GM18519 (cell line): Measurements from ENCODE around the gene SDF4.

Source experiments
- ATAC-seq: cut with Tn5 transposase; IDR thresholded peaks from one replicate; pipeline ENCODE4 v1.9.1; 2021; ENCODE audit warnings: mild to moderate bottlenecking, moderate library complexity; ENCODE audit not compliant: unreplicated experiment, low FRiP score

The SDF4 gene

DNA sequence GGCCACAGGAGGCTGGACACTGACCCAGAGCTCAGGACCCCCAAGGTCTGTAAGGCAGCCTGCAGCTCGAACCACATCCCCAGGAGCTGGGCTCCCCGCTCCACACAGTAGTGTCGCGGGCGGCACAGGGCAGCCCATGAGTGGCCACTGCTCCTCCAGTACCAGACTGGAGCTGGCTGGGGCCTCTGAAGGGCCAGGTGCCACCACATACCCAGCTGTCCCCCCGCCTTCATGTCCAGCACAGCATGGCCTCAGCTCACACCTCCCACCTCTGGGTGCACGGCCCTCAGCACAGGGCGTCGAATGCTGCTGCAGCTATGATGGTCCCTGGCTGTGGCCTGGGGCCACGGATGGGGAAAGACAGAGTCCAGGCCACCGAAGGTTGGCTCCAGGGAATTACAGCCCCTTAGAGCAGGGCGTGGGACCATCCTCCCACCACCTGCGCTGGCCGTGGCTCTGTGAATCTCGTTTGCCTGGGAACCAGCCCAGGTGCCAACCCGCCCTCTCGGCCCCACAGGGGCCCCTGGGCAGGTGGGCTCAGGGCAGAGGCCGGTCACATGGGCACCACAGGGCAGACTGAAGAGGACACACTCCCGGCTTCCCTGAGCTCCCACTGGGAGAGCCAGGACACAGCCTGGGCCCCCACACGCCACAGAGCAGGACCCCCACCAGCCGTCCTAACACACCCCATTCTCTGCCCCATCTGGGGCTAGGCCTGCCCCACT lies 15.8 kb downstream of the SDF4 start:
- ATAC-seq: no peak

DNA sequence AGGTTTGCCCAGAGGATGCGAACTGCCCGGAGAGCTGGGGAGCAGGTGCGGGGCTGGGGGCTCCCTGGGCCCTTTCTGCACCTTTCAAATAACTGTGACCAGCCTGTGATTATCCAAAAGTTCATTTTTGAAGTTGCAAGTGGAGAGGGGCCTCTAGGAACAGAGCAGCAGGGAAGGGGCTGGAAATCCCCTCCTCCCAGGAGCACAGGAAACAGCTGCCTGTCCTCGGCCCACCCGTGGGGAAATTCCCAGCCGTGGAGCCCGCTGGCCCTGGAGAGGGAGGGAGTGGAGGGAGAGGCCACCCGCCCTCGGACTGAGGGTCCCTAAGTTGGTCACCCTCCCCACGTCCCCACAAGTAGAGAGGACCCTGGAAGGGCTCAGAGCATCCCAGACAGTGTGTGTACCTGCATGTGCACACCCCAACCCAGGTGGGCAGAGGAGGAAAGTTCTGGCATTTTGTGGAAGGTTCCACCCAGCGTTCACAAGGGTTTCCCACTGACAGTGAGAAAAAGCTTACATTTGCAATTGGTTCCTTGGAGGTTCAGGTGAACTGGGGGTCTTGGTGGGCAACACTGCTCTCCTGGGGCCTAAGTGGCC lies 16.6 kb downstream of the SDF4 start:
- ATAC-seq: no peak

DNA sequence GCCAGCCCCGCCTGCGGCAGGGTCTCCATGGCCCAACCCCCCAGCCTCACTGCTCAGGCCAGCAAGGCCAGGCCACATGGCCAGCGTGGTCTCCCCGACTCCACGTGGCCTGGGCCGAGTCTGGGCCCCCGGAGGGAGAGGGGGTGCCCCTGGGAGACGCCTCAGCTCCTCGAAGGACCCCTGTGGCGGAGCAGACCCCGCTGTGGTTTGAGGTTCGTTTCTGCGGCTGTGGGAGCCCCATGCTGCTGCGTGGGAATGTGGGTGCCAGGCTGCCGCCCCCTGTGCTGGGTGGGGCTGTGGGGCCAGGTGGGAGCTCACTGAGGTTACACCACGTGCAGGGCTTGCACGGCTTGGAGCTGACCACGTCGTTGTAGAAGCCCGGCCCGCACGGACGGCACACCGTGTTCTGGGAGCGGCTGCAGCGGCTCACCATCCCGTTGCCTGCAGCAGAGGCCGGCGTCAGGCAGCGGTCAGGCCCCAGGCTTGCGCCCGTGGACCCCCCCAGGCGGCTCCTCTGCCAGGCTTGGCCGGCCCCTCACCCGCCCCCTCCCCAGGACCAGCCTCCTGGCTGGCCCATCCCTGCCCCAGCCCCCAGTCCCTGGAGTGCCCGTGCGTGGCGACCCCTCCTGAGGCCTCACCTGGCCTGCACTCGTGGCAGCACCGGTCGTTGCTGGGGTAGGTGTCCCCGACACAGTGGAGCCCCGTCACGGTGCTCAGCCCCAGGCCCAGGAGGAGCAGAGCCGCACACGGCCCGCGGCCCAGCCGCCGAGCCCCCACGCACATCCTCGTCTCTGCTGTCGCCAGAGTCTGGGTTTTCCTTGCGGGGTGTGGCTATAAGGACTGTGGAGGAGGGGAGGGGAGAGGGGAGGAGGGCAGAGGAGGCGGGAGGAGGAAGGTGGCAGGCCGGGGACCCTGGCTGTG lies 18.2 kb downstream of the SDF4 start, which contains the start of gene TNFRSF4:
Gene TNFRSF4 (minus strand): TSS at position 809 of the 921 bp plus-strand sequence. CDS start 26 bp downstream, at position 783.
- ATAC-seq: no peak

DNA sequence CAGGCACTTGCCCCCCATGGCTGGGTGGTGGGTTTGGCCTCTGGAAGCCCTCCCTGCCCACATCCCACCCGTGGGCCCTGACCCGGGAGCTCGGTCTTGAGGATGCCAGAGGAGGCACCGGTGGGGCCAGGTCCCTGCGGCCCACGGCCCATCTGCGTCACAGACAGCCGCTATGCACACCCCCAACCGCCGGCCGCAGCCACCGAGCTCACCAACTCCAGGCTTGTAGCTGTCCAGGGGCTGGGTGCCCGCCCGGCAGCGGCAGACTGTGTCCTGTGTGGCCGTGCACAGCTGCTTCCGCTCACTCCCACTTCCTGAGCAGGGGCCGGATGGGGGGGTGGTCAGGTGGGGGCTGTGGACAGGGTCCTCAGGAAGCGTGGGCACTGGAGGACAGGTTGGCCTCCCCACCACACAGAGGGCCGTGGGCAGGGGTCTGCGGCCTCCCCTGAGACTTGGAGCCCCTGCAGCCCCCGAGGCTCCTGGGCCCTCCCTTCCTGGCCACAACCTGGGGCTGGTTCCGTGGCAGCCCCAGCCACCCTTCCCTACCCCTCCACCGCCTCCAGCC lies 18.9 kb downstream of the SDF4 start:
- no peak for ATAC-seq

DNA sequence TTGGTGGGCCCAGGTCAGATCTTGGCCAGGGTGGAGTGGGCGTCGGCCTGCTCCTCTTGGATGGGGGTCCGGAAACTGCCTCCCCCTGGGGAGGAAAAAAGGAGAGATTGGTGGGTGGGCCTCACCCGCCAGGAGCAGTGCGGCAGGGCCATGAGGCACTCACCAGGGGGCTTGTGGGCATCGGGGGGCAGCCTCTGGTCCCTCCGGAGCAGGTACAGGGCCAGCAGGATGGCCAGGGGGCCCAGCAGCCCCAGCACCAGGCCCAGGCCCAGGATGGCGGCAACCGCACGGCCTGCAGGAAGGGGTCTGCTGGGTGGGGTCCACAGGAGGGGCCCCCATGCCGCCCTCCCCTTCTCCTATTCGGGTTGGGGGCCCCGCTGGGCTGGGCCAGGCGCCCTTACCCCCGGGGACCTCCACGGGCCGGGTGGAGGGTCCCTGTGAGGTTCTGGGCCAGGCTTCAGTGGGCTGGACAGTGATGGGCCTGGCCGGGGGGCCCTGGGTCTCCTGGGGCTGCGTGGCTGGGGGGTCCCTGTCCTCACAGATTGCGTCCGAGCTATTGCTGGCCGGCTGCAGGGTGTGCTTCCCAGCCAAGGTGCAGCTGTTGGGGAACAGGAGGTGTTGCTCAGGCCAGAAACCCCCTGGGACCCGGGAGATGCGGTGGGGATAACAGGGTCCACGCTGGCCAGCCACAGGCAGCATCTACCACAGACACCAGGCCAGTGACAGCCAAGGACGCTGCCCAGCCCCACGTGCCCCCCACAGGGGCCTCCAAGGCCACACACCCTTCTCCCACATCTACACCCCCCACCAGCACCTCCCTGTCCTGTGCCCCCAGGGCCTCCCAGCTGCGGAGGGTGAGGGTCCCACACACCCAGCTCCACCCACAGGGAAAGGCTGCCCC lies 20.0 kb downstream of the SDF4 start:
- ATAC-seq: no peak

DNA sequence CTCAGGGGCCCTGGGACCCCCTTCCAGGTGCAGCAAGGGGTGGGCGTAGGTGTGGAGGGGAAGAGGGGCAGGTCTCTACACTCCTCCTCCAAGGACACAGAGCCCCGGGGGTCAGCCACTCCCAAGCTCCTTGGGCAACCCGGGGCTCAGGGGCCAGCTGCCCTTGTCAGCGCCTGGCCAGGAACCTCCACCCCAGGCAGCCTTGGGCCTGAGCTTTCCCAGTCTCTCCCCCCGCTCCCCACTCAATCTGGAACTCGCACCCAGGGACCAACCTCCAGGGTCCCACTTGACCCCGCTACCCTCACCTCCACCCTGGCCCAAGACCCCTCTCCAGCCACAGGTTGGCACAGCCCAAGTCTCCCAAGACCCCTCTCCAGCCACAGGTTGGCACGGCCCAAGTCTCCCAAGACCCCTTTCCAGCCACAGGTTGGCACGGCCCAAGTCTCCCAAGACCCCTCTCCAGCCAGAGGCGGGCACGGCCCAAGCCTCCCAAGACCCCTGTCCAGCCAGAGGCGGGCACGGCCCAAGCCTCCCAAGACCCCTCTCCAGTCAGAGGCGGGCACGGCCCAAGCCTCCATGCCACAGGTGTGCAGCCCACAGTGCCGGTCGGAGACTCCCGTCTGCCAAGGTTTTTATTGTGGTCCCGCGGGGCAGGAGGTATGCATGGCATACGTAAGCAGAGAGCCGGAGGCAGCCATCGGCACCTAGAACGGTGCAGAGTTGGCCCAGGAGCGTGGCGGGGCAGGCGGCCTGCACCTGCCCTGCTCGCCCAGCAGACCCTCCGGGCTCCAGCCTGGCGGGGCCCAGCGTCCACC lies 20.9 kb downstream of the SDF4 start:
- no peak for ATAC-seq

DNA sequence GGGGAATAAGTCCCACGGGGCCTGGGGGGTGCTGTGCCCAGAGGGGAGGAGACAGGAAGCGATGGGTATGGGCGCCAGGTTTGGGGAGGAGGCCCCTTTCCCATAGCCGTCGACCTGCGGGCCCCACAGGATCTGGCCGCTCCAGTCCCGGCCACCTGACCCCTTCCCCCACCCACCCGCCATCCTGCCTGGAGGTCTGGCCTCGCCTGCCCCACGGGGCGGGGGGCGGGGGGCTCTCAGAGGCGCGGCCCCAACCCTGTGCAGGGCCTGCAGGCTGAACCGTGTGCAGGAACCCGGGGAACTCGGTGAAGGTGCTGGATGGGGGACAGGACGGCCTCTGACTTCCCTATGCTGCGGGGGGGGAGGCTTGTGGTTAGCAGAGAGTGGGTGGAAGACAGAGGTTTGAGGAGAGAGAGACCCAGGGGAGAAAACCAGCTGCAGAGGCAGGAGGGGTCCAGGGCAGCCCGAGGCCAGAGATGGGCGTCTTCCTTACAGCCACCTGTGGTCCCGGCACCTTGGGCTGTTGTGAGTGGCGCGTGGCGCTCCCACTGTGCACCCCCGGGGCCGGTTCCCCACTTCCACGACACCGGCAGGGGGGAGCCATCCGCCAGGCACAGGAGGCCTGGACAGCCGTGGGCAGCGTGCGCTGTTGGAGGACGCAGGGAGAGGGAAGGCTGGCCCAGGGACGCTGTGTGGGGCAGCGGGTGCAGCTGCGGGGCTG lies 22.9 kb downstream of the SDF4 start:
- no peak for ATAC-seq

DNA sequence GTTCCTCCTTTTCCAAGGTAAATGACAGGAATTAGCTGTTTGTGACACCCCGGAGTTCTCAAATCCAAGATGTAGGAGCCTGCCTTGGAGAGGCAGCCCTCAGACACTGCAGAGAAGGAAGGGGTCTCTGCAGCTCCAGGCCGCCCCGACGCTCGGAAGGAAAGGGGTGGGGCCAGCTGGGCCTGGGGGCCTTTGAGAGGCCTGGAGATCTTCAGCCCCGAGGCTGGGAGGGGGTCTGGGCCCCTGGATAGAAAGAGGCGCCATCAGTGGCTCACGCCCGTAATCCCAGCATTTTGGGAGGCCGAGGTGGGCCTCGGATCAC lies 24.3 kb downstream of the SDF4 start:
- ATAC-seq: no peak

DNA sequence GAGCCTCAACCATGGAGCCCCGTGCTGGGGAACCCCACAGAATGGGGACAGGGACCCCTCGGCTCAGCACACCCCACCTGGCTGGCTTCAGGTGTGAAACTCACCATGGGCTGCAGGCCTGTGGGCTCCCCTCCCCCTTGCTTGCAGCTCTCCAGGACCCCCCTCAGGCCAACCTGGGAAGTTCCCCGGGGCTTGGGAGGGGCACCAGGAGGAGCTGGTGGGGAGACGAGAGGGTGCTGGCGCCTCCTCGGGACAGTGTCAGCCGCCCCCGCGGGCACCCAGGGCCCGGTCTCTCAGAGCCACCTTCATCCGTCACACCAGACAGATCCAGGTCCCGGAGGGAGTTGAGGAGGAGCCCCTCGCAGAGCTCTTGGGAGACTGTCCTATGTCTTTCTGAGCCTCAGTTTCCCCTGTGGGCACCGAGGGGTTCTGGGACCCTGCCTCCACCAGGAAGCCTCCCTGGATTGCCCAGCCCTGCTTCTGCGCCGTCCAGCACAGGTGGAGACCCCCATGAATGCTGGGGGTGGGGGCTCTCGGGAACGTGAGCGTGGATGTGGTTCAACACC lies 24.8 kb downstream of the SDF4 start:
- no peak for ATAC-seq

DNA sequence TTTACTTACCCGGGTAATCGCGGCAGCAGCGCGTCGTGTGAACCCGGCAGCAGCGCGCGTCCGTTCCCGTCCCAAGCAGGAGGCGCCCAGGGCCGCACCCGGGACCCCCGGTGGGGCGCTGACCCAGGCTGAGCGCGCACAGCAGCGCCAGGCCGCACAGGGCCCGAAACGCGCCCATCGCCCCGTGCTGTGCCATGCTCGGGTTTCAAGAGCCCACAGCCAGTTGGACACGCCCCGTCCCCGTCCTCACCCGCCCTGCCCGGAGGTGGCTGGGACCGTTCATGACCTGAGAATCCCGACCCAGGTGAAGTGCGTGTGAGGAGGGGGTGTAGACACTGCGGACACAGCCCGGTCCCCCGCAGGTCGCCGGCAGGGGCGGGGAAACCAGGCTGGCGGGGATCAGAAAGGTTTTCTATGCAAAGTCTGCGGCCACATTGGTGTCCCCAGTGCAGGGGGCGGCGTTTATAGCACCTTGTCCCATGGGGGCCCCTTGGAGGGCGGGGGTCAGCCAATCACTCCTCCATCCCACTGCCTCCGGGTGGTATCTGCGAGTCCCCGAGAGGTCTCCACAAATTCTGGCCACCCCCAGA lies 25.3 kb downstream of the SDF4 start, which contains the start of gene TNFRSF18:
Gene TNFRSF18 (minus strand): TSS at position 217 of the 590 bp plus-strand sequence. CDS start 21 bp downstream, at position 196.
- no peak for ATAC-seq

DNA sequence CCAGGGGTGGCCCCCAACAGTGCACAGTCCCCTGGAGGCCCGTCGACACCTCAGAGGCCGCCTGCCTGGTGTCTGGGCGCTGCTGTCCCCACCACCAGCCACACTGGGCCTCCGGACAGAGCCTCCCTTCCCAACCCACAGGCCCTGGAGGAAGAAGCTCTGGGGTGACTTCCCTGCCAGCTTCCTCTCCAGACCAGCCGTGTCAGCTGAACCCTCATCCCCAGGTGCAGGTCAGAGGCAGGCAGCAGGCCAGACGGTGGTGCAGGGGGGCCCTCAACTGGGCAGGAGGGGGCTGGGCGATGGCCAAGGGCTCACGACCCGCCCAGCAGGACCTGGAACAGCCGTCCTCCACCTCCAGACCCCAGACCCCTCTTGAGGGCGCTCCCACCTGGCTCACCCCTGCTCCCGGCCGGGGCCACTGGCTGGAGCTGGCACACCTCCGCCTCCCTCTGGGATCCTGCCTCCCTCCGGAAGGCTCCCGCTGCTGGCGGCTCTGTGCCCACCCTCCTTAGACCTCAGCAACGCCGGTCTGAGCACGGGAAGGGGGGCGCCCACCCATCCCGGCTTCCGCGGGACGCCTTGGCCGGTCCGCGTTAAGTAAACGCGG lies 25.9 kb downstream of the SDF4 start:
- no peak for ATAC-seq

DNA sequence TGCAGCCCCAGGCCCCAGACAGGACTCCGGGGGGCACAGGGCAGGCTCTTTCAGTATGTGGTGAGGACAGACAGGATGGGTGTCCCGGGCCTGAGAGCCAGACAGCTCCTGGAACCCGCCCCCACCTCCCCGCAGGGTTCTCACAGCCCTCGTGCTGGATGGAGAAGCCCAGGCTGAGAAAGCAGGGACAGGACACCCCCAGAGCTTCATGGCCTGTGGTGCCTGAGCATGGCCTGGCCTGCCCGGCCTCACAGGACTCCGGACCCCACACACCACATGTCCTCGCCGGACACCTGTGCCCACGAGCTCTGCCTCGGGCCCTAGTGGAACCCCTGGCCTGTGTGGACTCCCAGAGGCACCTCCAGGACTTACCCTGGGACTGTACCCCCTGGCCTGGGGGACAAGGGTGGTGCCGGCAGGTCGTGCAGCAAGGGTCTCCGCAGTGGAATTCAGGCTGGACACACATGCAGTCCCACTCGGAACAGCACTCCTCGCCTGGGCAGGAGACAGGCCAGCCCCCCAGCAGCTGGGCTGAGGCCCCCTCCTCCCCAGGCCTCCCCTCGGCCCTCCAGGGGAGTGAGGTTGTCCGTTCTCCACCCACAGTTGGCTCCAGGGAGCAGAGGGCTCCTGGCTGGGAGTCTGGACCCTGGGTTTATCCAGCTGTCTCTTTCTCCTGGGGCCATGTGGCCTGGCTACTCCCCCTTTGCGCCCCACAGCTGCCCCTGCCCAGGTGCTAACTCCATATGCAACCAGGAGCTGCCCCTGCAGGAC lies 26.6 kb downstream of the SDF4 start:
- ATAC-seq: no peak

DNA sequence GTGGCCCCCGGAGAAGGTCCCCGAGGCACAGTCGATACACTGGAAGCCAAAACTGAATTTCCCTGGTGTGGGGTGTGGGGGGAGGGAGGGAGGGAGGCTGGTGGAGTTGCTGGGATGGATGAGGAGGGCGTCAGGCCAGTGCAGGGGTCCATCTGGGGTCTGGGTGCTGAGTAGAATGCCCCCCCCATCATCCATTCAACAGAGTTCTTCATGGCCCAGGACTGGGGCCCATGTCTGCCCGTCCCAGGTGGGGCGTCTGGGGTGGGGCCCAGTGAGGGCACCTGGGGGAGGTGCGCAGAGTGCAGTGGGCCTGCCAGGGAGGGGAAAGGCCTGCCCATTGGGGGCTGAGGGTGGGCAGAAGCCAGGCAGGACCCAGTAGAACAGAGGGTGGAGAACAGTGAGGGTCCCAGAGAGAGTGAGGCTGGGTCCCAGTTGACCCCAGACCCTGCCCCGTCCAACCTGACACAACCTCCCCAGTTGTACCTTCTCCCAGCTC lies 27.3 kb downstream of the SDF4 start:
- no peak for ATAC-seq

DNA sequence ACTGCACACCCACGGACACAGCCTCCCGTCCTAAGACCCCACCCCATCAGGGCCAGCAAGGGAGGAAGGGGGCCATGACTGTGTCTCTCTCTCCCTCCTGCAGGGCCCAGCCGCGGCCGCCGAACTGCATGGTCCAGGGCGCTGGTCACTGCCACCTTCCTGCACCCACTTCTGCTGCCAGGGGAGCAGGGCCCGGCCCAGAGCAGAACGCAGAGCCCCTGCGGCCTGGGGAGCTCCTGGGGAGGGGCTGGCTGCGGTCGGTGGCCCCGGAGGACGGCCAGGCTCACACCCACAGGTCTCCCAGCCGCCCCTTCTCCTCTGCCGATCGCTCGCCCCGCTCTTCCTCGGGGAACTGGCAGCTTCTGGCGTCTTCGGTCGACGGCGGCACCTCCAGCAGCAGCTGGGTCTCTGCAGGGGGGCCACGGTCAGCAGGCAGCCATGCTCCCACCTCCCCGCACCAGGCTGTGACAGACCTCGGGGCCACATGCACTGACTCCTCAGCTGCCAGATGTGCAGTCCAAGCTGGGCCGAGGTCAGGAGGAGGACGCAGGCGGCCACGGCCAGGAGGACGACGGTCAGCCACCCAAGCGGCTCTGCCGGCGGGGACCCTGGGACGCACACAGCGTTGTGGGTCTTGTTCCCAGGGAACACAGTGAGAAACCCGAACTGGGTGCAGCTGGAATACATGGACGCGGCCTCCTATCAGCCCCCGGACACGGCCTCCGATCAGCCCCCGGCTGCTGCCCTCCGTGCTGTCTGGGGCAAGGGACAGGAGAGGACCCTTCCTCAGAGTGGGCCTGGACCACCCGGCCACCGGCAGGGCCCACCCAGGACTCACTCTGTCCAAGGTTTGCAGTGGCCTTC lies 28.0 kb downstream of the SDF4 start:
- ATAC-seq: no peak

DNA sequence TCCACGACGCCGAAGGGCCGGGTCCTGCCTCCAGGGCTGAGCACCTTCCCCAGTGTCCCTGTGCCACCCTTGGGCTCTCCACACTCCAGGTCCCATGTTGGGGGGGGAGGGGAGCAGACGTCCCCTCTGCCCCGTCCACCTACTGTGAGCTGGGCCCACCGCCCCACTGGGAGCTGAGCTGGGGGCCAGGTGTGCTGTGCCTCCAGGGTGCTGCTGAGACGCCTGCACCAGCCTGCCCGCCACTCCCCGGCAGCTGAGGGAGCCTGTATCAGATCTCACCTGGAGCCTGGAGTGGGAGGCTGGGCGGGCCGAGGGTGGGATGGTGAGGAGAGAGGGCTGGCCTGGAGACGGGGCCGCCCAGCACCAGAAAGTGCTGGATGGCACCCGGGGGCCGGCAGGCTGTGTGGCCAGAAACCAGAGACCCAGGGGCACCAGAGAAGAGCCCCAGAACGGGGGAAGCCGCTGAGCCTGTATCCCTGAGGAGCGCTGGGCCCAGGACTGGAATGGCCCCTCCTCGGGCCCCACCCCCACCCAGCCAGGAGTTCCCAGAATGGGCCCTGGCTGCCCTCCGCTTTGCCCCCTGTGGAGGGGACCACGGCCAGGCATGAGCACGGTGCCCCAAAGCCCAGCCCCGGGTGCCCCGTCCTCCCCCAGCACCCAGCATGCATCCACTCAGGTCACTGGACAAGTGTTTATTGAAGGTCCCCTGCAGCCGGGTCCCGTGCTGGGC lies 28.8 kb downstream of the SDF4 start:
- ATAC-seq: no peak
